Left lung (tissue), 10 donors: ENCODE results near the gene CHRNA5. TPM values are rescaled to one million over a fixed set of nuclear protein-coding genes. Genes with fewer than 3 reads are reported as not detected.

Source experiments
- ATAC-seq: fragments of 200-7000 bp; cut with Tn5 transposase; one replicate; pipeline ENCODE4 v1.9.1; 2020; ENCODE audit warnings: moderate library complexity
- DNase-seq, 4 donors: peaks; one replicate each; pipeline ENCODE4 v3.0.0-alpha.2; 2013 to 2020
- H3K27ac ChIP-seq, 2 donors: fragments of 200-600 bp; sonication (generic) in 1 of 2; one replicate each; pipeline versions ENCODE4 v1.5.0 to v1.8.0; 2020 to 2021
- H3K27me3 ChIP-seq, 2 donors: fragments of 200-600 bp; sonication (generic) in 1 of 2; one replicate each; pipeline versions ENCODE4 v1.5.0 to v1.8.0; 2020 to 2021
- H3K36me3 ChIP-seq, 2 donors: fragments of 200-600 bp; sonication (generic) in 1 of 2; one replicate each; pipeline versions ENCODE4 v1.5.0 to v1.8.0; 2020 to 2021
- H3K4me1 ChIP-seq, 2 donors: fragments of 200-600 bp; one replicate each; pipeline ENCODE4 v1.8.0; 2021
- H3K4me3 ChIP-seq, 2 donors: fragments of 200-600 bp; sonication (generic) in 1 of 2; one replicate each; pipeline versions ENCODE4 v1.5.0 to v1.8.0; 2020 to 2021; ENCODE audit warnings: mild to moderate bottlenecking in 1 of 2
- H3K9me3 ChIP-seq, 2 donors: fragments of 200-600 bp; sonication (generic) in 1 of 2; one replicate each; pipeline versions ENCODE4 v1.5.0 to v1.8.0; 2020 to 2021
- intact Hi-C, 2 donors: fragments of 100-400 bp; cut with DNase I; formaldehyde crosslinking; loops; one replicate each; pipeline versions ENCODE4 v1.11.2 to v1.14.2; 2022
- polyA plus RNA-seq, 6 donors: library from polyadenylated mRNA; unstranded; fragments of 120-200 nt; gene quantifications; one replicate each; pipeline ENCODE4 v1.2.1, GENCODE V29; 2013; ENCODE audit not compliant: insufficient read length in 6 of 6
- total RNA-seq, 2 donors: library from RNA; stranded (reverse); fragmentation: NEBNext Ultra II Directional; extraction: Animal tissue kit (Norgen Biotek cat#: 25700); gene quantifications; one replicate each; pipeline ENCODE4 v1.2.1, GENCODE V29; 2021
- TF ChIP-seq, protein P1 (sequence below), 2 donors: fragments of 200-600 bp; sonication (generic) in 1 of 2; IDR thresholded peaks; one replicate each; pipeline versions ENCODE4 v1.5.0 to v1.8.0; 2021; ENCODE audit warnings: antibody characterized with exemption in 2 of 2
- donor health status: DM: no; HTN: yes; CAD: no.
- donor health status: DM: no; HTN: no; CAD: no.

CHRNA5 gene
- total and polyA plus RNA-seq, 8 donors = 1.1 to 2.7 (median 1.9) TPM

DNA sequence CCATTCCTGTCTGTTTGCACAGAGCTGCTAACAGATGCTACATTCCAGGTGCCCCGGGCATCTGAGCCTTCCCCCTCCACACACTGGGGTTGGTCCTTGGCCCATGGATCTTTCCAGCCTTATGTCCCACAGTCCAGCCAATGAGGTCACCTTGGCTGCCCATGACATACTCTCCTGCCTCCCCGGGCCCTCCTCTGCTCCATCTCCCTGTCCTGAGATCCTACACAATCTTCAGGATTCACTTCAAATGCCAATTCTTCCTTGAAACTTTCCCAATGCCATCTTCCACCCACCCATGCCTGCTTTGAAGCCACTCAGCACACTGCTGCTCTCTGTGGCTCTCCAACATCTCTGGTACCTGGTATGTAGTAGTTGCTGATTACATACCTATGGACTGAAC lies 51.2 kb downstream of the CHRNA5 start:
- no peak for DNase-seq
- ATAC-seq = no peak

GRCh38 chr15:78617076-78617475 lies 51.8 kb downstream of the CHRNA5 start:
- Histone ChIP-seq H3K36me3 (no peaks in the 10 kb centered on the region), H3K4me1 (peaks cover 0 to 15% of the 10 kb centered on the region in 2 donors), H3K27me3 (peaks cover 36 to 38% of the 10 kb centered on the region in 2 donors), H3K4me3 (no peak overlapping the region), H3K27ac (no peak overlapping the region), H3K9me3 (no peaks in the 10 kb centered on the region)
- no peak for DNase-seq
- TF ChIP-seq, protein P1, sequence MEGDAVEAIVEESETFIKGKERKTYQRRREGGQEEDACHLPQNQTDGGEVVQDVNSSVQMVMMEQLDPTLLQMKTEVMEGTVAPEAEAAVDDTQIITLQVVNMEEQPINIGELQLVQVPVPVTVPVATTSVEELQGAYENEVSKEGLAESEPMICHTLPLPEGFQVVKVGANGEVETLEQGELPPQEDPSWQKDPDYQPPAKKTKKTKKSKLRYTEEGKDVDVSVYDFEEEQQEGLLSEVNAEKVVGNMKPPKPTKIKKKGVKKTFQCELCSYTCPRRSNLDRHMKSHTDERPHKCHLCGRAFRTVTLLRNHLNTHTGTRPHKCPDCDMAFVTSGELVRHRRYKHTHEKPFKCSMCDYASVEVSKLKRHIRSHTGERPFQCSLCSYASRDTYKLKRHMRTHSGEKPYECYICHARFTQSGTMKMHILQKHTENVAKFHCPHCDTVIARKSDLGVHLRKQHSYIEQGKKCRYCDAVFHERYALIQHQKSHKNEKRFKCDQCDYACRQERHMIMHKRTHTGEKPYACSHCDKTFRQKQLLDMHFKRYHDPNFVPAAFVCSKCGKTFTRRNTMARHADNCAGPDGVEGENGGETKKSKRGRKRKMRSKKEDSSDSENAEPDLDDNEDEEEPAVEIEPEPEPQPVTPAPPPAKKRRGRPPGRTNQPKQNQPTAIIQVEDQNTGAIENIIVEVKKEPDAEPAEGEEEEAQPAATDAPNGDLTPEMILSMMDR (IDR thresholded peaks at IDR 0.05) = no peak
- ATAC-seq = no peak
- intact Hi-C loops = no loop called here

More for the DNA sequence above, 51.2 kb downstream of the CHRNA5 start:
- Histone ChIP-seq H3K27ac (no peak overlapping the region), H3K27me3 (peaks cover 30 to 32% of the 10 kb centered on the region in 2 donors), H3K4me1 (peaks cover 0 to 15% of the 10 kb centered on the region in 2 donors), H3K36me3 (no peaks in the 10 kb centered on the region), H3K9me3 (no peaks in the 10 kb centered on the region), H3K4me3 (no peak overlapping the region)
- TF ChIP-seq, protein P1 (IDR thresholded peaks at IDR 0.05) = no peak
- intact Hi-C loops = no loop called here

DNA sequence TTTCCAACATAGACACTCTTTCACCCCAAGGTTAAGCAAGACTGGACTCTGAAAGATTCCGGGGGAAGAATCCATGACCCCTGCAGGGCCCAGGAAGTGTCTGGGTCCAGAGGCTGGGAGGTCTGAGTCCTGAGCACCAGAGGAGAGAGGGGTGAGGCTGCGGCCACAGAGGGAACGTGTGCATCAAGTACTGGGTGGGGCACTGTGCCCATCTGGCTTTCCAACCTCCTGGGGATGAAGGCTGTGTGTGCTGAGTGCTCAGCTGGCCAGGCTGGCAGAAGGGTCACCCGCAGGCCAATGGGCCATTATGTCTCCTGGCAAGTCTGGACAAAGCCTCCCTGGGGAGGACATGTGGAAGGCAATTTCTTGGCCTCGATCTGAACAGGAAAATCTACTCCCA lies 52.2 kb downstream of the CHRNA5 start:
- Histone ChIP-seq H3K27ac (no peak overlapping the region), H3K4me3 (no peak overlapping the region), H3K4me1 (peaks cover 0 to 15% of the 10 kb centered on the region in 2 donors), H3K36me3 (no peaks in the 10 kb centered on the region), H3K9me3 (no peaks in the 10 kb centered on the region), H3K27me3 (peaks cover 40 to 42% of the 10 kb centered on the region in 2 donors)
- DNase-seq (no peak), ATAC-seq (no peak)
- TF ChIP-seq, protein P1 (IDR thresholded peaks at IDR 0.05) = no peak
- intact Hi-C loops = no loop called here

DNA sequence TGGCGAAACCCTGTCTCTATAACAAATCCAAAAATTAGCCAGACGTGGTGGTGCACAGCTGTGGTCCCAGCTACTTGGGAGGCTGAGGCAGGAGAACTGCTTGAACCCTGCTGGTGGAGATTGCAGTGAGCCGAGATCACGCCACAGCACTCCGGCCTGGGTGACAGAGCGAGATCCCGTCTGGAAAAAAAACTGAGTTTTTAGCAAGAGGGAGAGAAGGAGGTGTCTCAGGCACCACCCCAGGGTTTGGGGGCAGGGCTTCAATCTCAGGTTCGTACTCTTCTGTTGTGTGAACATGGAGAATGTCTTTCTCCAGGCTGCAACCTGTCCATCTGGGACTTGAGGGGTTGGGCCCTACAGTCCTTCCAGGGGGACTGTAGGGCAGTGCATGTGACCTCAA lies 52.7 kb downstream of the CHRNA5 start:
- H3K9me3 ChIP-seq = no peaks in the 10 kb centered on the region
- intact Hi-C loops = no loop called here
- peaks cover 44 to 47% of the 10 kb centered on the region in 2 donors for H3K27me3 ChIP-seq
- no peak for ATAC-seq
- TF ChIP-seq, protein P1 (IDR thresholded peaks at IDR 0.05) = no peak
- H3K4me1 ChIP-seq = peaks cover 0 to 15% of the 10 kb centered on the region in 2 donors
- H3K27ac ChIP-seq = no peak overlapping the region
- DNase-seq = no peak
- H3K36me3 ChIP-seq = no peaks in the 10 kb centered on the region
- no peak overlapping the region for H3K4me3 ChIP-seq

DNA sequence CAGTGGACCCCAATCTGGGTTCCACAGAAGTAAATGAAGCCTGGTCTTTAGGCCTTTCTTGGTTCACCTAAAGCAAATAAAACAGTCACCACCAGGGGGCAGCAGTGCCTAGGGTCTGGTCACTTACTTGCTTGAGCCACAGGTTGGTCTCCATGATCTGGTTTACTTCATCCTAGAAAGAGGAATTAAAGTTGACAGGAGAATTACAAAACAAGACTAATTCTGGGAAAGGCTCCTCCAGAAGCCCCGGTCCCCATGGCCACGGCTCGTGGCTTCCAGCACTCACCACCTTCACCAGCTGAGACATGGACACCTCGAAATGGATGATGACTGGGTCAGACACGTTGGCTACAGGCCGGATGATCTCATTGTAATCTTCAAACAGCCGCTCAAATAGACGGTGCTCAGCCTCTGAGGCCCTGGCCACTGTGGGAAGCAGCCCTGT lies 53.2 kb downstream of the CHRNA5 start:
- DNase-seq = peak in 3 of 4 donors; percentile 69 to 87 (median 75)
- TF ChIP-seq, protein P1 (IDR thresholded peaks at IDR 0.05) = peak; percentile 77 to 85
- H3K4me1 ChIP-seq = peaks cover 0 to 15% of the 10 kb centered on the region in 2 donors
- peaks cover 45 to 52% of the 10 kb centered on the region in 2 donors for H3K27me3 ChIP-seq
- no peaks in the 10 kb centered on the region for H3K36me3 ChIP-seq
- H3K27ac ChIP-seq = no peak overlapping the region
- ATAC-seq = peak; percentile 93
- intact Hi-C loops = no loop called here
- H3K9me3 ChIP-seq = no peaks in the 10 kb centered on the region
- no peak overlapping the region for H3K4me3 ChIP-seq
